CD14-positive monocyte (primary cell): ENCODE measurements around the gene MYADML2. TPM values are rescaled to one million over a fixed set of nuclear protein-coding genes. Genes with fewer than 3 reads are reported as not detected.

Experiments
- DNase-seq, 3 donors: peaks; one replicate each; pipeline ENCODE4 v3.0.0-alpha.2; 2011 to 2022
- H2AFZ ChIP-seq: 2 replicates; pipeline ENCODE4 v1.6.0; 2012; ENCODE audit warnings: mild to moderate bottlenecking, low read depth, low read length, inconsistent platforms; ENCODE audit not compliant: insufficient read depth, poor library complexity, severe bottlenecking
- H3K27ac ChIP-seq, 2 donors: 1 replicate in 1 of 2; 2 replicates in 1 of 2; pipeline ENCODE4 v1.5.1; 2012 to 2013; ENCODE audit warnings: low read length in 2 of 2, control low read depth in 1 of 2, inconsistent platforms in 1 of 2, low read depth in 1 of 2, mild to moderate bottlenecking in 1 of 2
- H3K27me3 ChIP-seq, 2 donors: one replicate each; pipeline versions ENCODE4 v1.6.0 to v1.6.1; 2011 to 2013; ENCODE audit warnings: low read length in 2 of 2; ENCODE audit not compliant: control insufficient read depth in 2 of 2, insufficient read depth in 2 of 2
- H3K36me3 ChIP-seq, 2 donors: replicated peaks in 1 of 2; 1 replicate in 1 of 2; 2 replicates in 1 of 2; pipeline versions ENCODE4 v1.5.1 to v1.6.1; 2012 to 2013; ENCODE audit warnings: low read length in 2 of 2, control low read depth in 1 of 2, inconsistent platforms in 1 of 2, mild to moderate bottlenecking in 1 of 2; ENCODE audit not compliant: insufficient read depth in 2 of 2, control insufficient read depth in 1 of 2
- H3K4me1 ChIP-seq, 2 donors: 1 replicate in 1 of 2; 2 replicates in 1 of 2; pipeline versions ENCODE4 v1.5.1 to v1.6.1; 2012 to 2013; ENCODE audit warnings: low read length in 2 of 2, control low read depth in 1 of 2, inconsistent platforms in 1 of 2, mild to moderate bottlenecking in 1 of 2, moderate library complexity in 1 of 2; ENCODE audit not compliant: insufficient read depth in 2 of 2, control insufficient read depth in 1 of 2
- H3K4me2 ChIP-seq: replicated peaks from 2 replicates; pipeline ENCODE3; 2012; ENCODE audit warnings: low read length, moderate library complexity, mild to moderate bottlenecking; ENCODE audit not compliant: poor library complexity, severe bottlenecking; ENCODE audit errors: extremely low read depth
- H3K4me3 ChIP-seq, 3 experiments: fragments of 200-600 bp in 1 of 3; sonication (generic) in 1 of 3; replicated peaks in 1 of 3; 1 replicate in 2 of 3; 2 replicates in 1 of 3; pipeline ENCODE4 v1.5.1; 2011 to 2013; ENCODE audit warnings: low read length in 3 of 3, mild to moderate bottlenecking in 3 of 3, control low read depth in 2 of 3, low read depth in 2 of 3, inconsistent platforms in 1 of 3, moderate library complexity in 1 of 3
- H3K79me2 ChIP-seq: 2 replicates; pipeline ENCODE4 v1.6.0; 2012; ENCODE audit warnings: mild to moderate bottlenecking, control low read depth, inconsistent platforms, low read length, moderate library complexity; ENCODE audit not compliant: insufficient read depth
- H3K9ac ChIP-seq: 2 replicates; pipeline ENCODE4 v1.6.0; 2017; ENCODE audit warnings: low read length, mild to moderate bottlenecking; ENCODE audit not compliant: insufficient read depth, poor library complexity, severe bottlenecking
- H3K9me3 ChIP-seq, 2 donors: replicated peaks in 1 of 2; 1 replicate in 1 of 2; 2 replicates in 1 of 2; pipeline versions ENCODE4 v1.5.1 to v1.6.1; 2012 to 2013; ENCODE audit warnings: low read length in 2 of 2, control low read depth in 1 of 2; ENCODE audit not compliant: control insufficient read depth in 1 of 2, insufficient read depth in 1 of 2
- H4K20me1 ChIP-seq: 2 replicates; pipeline ENCODE4 v1.6.0; 2012; ENCODE audit warnings: mild to moderate bottlenecking, low read length, control low read depth, moderate library complexity; ENCODE audit not compliant: insufficient read depth
- H3K27ac Mint-ChIP-seq, 7 donors: one replicate each; pipeline ENCODE4 v1.8.0; 2020; ENCODE audit warnings: mild to moderate bottlenecking in 7 of 7, mixed read lengths in 7 of 7, moderate library complexity in 6 of 7, inconsistent platforms in 2 of 7
- H3K27me3 Mint-ChIP-seq, 3 donors: one replicate each; pipeline ENCODE4 v1.8.0; 2021 to 2022; ENCODE audit warnings: low read depth in 3 of 3, mild to moderate bottlenecking in 3 of 3, mixed read lengths in 3 of 3, moderate library complexity in 3 of 3, inconsistent platforms in 1 of 3
- H3K36me3 Mint-ChIP-seq, 2 donors: one replicate each; pipeline ENCODE4 v1.8.0; 2020; ENCODE audit warnings: mixed read lengths in 2 of 2, inconsistent platforms in 1 of 2, mild to moderate bottlenecking in 1 of 2
- H3K4me1 Mint-ChIP-seq: one replicate; pipeline ENCODE4 v1.8.0; 2020; ENCODE audit warnings: mild to moderate bottlenecking, mixed read lengths
- H3K4me3 Mint-ChIP-seq, 2 donors: one replicate each; pipeline ENCODE4 v1.8.0; 2020; ENCODE audit warnings: mild to moderate bottlenecking in 2 of 2, mixed read lengths in 2 of 2, moderate library complexity in 1 of 2
- H3K9me3 Mint-ChIP-seq, 7 donors: one replicate each; pipeline ENCODE4 v1.8.0; 2020 to 2022; ENCODE audit warnings: mixed read lengths in 7 of 7, mild to moderate bottlenecking in 6 of 7, moderate library complexity in 6 of 7, inconsistent platforms in 2 of 7
- WGBS: methylation state at CpG from one replicate; pipeline ENCODE4 v1.1.5; 2013; ENCODE audit warnings: missing lambda C conversion rate; ENCODE audit not compliant: insufficient coverage; 5-methylcytosine and 5-hydroxymethylcytosine counted together
- intact Hi-C, 2 donors: fragments of 100-400 bp; cut with micrococcal nuclease; formaldehyde crosslinking; loops; one replicate each; pipeline versions ENCODE4 v1.15.0 to v1.15.1; 2023
- polyA plus RNA-seq, 3 donors: library from polyadenylated mRNA; depleted of rRNA in 1 of 3; unstranded in 2 of 3; stranded (reverse) in 1 of 3; fragments of 300-500 nt in 2 of 3; fragments of >200 nt in 1 of 3; fragmentation: Illumina TruSeq in 2 of 3; gene quantifications; 1 replicate in 2 of 3; 2 replicates in 1 of 3; pipeline ENCODE4 v1.2.3, GENCODE V29; 2012 to 2021
- TF ChIP-seq, protein P1 (sequence below): fragments of 200-600 bp; IDR thresholded peaks from one replicate; pipeline ENCODE4 v1.8.0; 2022; ENCODE audit warnings: antibody characterized with exemption, mild to moderate bottlenecking

Gene MYADML2
- polyA plus RNA-seq, 3 donors = not detected

DNA sequence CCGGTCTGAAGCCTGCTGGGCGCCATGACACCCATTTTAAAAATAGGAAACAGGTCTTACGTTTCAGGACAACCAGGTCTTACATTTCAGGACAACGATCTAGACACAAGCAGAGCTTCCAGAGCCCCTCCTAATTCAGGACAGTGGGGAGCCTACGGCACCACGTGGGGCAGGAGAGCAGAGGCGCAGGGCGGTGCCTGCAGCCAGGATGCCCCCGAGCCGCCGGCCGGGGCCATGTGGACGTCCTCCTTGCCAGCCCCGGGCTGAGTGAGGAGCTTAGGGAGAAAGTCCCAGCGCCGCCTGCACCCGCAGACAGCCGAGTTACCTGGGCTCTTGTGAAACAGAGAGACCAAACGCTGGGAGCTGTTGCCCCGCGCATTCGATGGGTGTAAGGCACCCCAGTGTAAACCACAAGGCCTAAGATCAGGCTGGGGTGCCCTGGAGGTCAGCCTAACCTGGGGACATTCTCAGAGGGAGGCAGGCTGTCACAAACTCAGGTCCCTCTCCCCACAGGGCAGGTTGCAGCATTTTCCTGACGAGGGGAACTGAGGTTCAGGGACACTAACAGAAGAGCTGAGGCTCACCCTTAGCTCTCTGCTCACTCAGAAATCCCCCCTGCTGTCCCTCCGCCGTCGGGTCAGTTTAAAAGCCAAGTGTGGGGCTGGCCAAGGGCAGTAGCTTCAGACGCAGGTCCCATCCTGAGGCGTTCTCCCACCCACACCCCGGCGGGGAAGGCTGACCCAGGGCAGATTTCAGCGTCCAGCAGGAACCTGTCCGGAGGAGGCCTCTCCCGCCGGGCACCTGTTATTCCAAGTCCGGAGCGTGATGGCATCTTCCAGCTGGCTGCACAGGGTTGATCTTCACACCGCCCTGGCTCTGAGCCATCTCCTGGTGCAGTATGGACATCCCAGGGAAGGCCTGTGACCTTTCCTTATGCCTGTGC lies 15.7 kb upstream of the MYADML2 start:
- Mint-ChIP-seq H3K36me3 (peaks cover 0 to 6% of the 10 kb centered on the region in 2 donors), H3K27ac (no peak overlapping the region), H3K9me3 (peaks cover 0 to 12% (median 4%) of the 10 kb centered on the region in 7 donors), H3K4me1 (peaks cover 24% of the 10 kb centered on the region), H3K4me3 (peak overlapping the region in 1 of 2 donors; percentile 83), H3K27me3 (peaks cover 48 to 72% (median 52%) of the 10 kb centered on the region in 3 donors)
- TF ChIP-seq, protein P1, sequence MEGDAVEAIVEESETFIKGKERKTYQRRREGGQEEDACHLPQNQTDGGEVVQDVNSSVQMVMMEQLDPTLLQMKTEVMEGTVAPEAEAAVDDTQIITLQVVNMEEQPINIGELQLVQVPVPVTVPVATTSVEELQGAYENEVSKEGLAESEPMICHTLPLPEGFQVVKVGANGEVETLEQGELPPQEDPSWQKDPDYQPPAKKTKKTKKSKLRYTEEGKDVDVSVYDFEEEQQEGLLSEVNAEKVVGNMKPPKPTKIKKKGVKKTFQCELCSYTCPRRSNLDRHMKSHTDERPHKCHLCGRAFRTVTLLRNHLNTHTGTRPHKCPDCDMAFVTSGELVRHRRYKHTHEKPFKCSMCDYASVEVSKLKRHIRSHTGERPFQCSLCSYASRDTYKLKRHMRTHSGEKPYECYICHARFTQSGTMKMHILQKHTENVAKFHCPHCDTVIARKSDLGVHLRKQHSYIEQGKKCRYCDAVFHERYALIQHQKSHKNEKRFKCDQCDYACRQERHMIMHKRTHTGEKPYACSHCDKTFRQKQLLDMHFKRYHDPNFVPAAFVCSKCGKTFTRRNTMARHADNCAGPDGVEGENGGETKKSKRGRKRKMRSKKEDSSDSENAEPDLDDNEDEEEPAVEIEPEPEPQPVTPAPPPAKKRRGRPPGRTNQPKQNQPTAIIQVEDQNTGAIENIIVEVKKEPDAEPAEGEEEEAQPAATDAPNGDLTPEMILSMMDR = no peak
- H3K79me2 ChIP-seq = no peaks in the 10 kb centered on the region
- H3K9ac ChIP-seq = no peak overlapping the region
- 86% methylated on average over 31 of the region's 37 CpGs for WGBS
- no peaks in the 10 kb centered on the region for H3K36me3 ChIP-seq
- peaks cover 0 to 6% of the 10 kb centered on the region in 2 donors for H3K9me3 ChIP-seq
- no peak overlapping the region for H3K27ac ChIP-seq
- H3K4me2 ChIP-seq = no peak overlapping the region
- no peak for DNase-seq
- peaks cover 22 to 54% of the 10 kb centered on the region in 2 donors for H3K27me3 ChIP-seq
- H4K20me1 ChIP-seq = no peaks in the 10 kb centered on the region
- intact Hi-C loops = loop anchor here in 1 of 2 donors (5.0 kb wide), 1 partner anchor 190 kb away; no protein-coding TSS in a partner anchor
- no peak overlapping the region for H3K4me3 ChIP-seq
- H2AFZ ChIP-seq = no peak overlapping the region
- H3K4me1 ChIP-seq = peaks cover 37 to 46% of the 10 kb centered on the region in 2 donors

DNA sequence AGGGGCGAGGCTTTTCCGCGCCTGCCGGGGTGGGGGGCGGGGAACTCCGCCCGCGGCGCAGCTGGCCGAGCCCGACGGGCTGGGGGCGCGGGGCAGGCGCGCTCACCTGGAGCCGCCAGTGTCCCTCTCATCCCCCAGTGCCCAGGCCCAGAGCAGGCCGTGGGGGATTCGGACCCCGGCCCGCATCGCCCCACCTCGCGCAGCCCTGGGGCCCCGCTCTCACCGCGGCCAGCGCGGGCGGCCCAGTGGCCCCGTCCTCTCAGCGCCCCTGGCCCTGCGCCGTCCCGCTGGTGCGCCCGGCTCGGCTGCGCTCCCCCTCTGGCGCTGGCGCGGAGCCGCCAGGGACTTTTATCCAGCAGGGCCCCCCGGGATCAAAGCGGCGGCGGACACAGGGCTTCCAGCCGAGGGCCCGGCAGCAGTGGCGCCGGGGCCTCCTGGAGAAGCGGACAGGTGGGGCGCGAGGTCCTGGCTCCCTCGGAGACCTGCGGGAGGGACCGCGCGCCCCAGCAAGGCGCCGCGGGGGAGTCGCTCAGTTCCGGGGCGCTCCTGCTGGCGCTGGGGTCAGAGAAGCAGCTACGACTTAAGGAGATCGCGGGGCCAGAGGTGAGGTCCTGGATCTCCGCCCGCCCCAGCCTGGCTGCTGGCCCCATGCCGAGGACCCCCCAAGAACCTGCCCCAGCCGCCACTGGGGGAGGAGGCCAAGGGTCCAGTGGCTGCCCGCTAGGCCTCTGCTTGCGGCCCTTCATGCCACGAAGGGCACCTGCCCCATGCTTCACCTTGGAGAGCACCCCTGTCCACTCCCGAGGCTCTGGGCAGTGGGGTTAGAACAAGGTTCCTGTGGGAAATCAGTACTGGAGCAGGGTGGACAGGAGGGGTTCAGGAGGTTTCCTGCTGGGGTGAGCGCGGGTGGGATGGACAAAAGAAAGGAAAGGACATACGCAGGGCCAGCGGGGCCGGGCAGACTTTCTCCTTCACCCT lies 14.8 kb upstream of the MYADML2 start:
- DNase-seq = no peak
- Histone ChIP-seq H3K27me3 (peaks cover 22 to 54% of the 10 kb centered on the region in 2 donors), H3K9ac (no peak overlapping the region), H3K36me3 (no peaks in the 10 kb centered on the region), H2AFZ (no peak overlapping the region), H3K79me2 (no peaks in the 10 kb centered on the region), H3K9me3 (peaks cover 0 to 6% of the 10 kb centered on the region in 2 donors), H3K4me2 (no peak overlapping the region), H3K4me3 (no peak overlapping the region), H4K20me1 (no peaks in the 10 kb centered on the region), H3K27ac (no peak overlapping the region), H3K4me1 (peaks cover 27 to 36% of the 10 kb centered on the region in 2 donors)
- Mint-ChIP-seq H3K27me3 (peaks cover 46 to 78% (median 56%) of the 10 kb centered on the region in 3 donors), H3K36me3 (peaks cover 0 to 6% of the 10 kb centered on the region in 2 donors), H3K4me1 (peaks cover 19% of the 10 kb centered on the region), H3K27ac (no peak overlapping the region), H3K9me3 (peaks cover 0 to 12% (median 4%) of the 10 kb centered on the region in 7 donors), H3K4me3 (peak overlapping the region in 1 of 2 donors; percentile 83)
- 18% methylated on average over 77 of the region's 82 CpGs for WGBS
- TF ChIP-seq, protein P1 = no peak
- intact Hi-C loops = loop anchor here in 1 of 2 donors (5.0 kb wide), 1 partner anchor 190 kb away; no protein-coding TSS in a partner anchor
